Measurements from ENCODE around the gene FBXO40. TPM values are rescaled to one million over a fixed set of nuclear protein-coding genes. Genes with fewer than 3 reads are reported as not detected.
"Not testable (repeated sequence)": the region's sequence is repeated elsewhere in the genome, so short reads cannot be mapped to it uniquely, and the experiment has no call there.

Gene FBXO40
- total RNA-seq, 1 donor from 2014 or later: not detected

DNA sequence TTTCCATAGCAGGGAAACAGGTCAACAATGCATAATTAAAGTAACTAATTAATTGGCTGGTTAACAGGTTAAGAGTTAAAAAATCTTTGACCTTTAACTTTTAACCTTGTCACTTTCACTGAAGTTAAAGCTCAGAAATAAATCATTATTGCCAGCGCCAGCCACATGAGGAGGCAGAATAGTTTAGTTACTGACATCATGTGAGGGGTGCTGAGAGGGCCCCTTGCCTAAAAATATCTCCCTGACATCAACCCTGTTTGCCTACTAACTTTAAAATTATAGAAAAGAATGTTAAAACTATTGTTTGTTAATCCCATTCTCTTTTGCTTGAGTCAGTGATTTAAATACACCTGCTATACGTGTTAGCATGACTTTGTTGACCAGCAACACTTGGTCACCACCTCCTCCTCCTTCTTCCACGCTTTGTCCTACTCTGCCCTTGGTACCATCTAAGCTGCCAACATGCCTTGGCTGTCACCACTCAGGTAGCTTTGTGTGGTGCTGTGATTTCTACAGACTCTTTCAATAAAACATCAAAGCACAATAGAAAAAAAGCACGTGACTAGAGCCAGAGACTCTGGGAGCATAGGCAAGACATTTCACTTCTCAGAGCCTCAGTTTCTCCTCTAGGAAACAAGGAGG is 2.7 kb downstream of the FBXO40 start:
- Histone ChIP-seq H3K36me3 (no peaks in the 10 kb centered on the region), H3K9me3 (no peaks in the 10 kb centered on the region), H3K4me3 (no peak overlapping the region), H3K27me3 (no peaks in the 10 kb centered on the region), H3K4me1 (no peaks in the 10 kb centered on the region), H3K27ac (no peak overlapping the region)
- TF ChIP-seq POLR2A (IDR thresholded peaks at IDR 0.05) (no peak), POLR2AphosphoS5 (IDR thresholded peaks at IDR 0.05; ENCODE audit: insufficient read depth in 1 of 2, low read depth in 1 of 2) (no peak)
- TF ChIP-seq, protein P1, sequence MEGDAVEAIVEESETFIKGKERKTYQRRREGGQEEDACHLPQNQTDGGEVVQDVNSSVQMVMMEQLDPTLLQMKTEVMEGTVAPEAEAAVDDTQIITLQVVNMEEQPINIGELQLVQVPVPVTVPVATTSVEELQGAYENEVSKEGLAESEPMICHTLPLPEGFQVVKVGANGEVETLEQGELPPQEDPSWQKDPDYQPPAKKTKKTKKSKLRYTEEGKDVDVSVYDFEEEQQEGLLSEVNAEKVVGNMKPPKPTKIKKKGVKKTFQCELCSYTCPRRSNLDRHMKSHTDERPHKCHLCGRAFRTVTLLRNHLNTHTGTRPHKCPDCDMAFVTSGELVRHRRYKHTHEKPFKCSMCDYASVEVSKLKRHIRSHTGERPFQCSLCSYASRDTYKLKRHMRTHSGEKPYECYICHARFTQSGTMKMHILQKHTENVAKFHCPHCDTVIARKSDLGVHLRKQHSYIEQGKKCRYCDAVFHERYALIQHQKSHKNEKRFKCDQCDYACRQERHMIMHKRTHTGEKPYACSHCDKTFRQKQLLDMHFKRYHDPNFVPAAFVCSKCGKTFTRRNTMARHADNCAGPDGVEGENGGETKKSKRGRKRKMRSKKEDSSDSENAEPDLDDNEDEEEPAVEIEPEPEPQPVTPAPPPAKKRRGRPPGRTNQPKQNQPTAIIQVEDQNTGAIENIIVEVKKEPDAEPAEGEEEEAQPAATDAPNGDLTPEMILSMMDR (IDR thresholded peaks at IDR 0.05): no peak
- DNase-seq (ENCODE audit: extremely low spot score in 2 of 2): no peak
- intact Hi-C loops (cut with DNase I): no loop called here

DNA sequence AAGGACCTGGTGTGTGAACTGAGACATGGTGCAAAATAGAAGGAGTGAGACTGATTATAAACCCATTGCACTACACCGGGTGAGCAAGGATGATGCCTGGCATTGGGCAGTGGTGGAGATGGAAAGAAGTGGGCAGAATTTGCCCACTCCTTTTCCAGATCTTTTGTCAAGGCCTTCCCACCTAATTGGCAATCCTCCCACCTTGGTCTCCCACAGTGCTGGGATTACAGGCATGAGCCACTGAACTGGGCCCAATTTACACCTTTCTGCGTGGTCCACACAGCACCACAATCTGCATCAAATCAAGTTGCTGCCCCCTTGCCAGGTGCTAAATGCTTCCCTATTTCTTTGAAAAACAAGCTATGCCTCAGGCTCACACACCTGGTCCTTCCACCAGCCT is 5.4 kb downstream of the FBXO40 start:
- intact Hi-C loops (cut with DNase I): no loop called here
- Histone ChIP-seq H3K4me3 (no peak overlapping the region), H3K27ac (no peak overlapping the region), H3K9me3 (no peaks in the 10 kb centered on the region), H3K27me3 (no peaks in the 10 kb centered on the region), H3K36me3 (no peaks in the 10 kb centered on the region), H3K4me1 (no peaks in the 10 kb centered on the region)
- no peak for TF ChIP-seq POLR2A (IDR thresholded peaks at IDR 0.05)
- TF ChIP-seq, protein P1 (IDR thresholded peaks at IDR 0.05): no peak
- TF ChIP-seq POLR2AphosphoS5 (IDR thresholded peaks at IDR 0.05; ENCODE audit: insufficient read depth in 1 of 2, low read depth in 1 of 2): no peak
- no peak for DNase-seq (ENCODE audit: extremely low spot score in 2 of 2)

GRCh38 chr3:121599900-121600299 is 6.7 kb downstream of the FBXO40 start:
- H3K9me3 ChIP-seq; DNase-seq (ENCODE audit: extremely low spot score in 2 of 2); intact Hi-C loops (cut with DNase I); H3K4me1 ChIP-seq; H3K27ac ChIP-seq; H3K36me3 ChIP-seq; H3K4me3 ChIP-seq; H3K27me3 ChIP-seq: not testable (repeated sequence)

GRCh38 chr3:121601212-121601812 is 8.1 kb downstream of the FBXO40 start:
- intact Hi-C loops (cut with DNase I): no loop called here
- no peaks in the 10 kb centered on the region for H3K27me3 ChIP-seq
- TF ChIP-seq POLR2A (IDR thresholded peaks at IDR 0.05) (no peak), POLR2AphosphoS5 (IDR thresholded peaks at IDR 0.05; ENCODE audit: insufficient read depth in 1 of 2, low read depth in 1 of 2) (no peak)
- TF ChIP-seq, protein P1 (IDR thresholded peaks at IDR 0.05): no peak
- H3K36me3 ChIP-seq: no peaks in the 10 kb centered on the region
- H3K9me3 ChIP-seq: no peaks in the 10 kb centered on the region
- H3K4me3 ChIP-seq: no peak overlapping the region
- DNase-seq (ENCODE audit: extremely low spot score in 2 of 2): no peak
- no peaks in the 10 kb centered on the region for H3K4me1 ChIP-seq
- H3K27ac ChIP-seq: no peak overlapping the region

DNA sequence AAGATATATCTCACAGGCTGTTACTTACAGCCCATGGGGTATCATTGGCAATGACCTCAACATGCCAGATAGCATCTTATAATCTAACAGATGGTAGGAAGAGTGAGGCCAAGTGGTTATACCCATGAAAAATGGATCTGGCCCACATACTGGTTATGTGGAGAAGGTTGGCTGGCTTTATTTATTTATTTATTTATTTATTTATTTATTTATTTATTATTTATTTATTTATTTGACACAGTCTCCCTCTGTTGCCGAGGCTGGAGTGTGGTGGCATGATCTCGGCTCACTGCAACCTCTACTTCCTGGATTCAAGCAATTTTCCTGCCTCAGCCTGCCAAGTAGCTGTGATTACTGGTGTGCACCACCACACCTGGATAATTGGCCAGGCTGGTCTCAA is 11.6 kb downstream of the FBXO40 start:
- no peaks in the 10 kb centered on the region for H3K4me1 ChIP-seq
- H3K36me3 ChIP-seq: no peaks in the 10 kb centered on the region
- intact Hi-C loops (cut with DNase I): no loop called here
- H3K9me3 ChIP-seq: no peaks in the 10 kb centered on the region
- H3K4me3 ChIP-seq: no peak overlapping the region
- TF ChIP-seq POLR2A (IDR thresholded peaks at IDR 0.05) (no peak), POLR2AphosphoS5 (IDR thresholded peaks at IDR 0.05; ENCODE audit: insufficient read depth in 1 of 2, low read depth in 1 of 2) (no peak)
- TF ChIP-seq, protein P1 (IDR thresholded peaks at IDR 0.05): no peak
- no peaks in the 10 kb centered on the region for H3K27me3 ChIP-seq
- H3K27ac ChIP-seq: no peak overlapping the region
- no peak for DNase-seq (ENCODE audit: extremely low spot score in 2 of 2)

Data from vagina (tissue), 2 donors.